ENCODE data around the gene MYRF.

The MYRF gene

GRCh38 chr11:61719978-61720377, 32.5 kb upstream of the MYRF start:
- DNase-seq = no peak

DNA sequence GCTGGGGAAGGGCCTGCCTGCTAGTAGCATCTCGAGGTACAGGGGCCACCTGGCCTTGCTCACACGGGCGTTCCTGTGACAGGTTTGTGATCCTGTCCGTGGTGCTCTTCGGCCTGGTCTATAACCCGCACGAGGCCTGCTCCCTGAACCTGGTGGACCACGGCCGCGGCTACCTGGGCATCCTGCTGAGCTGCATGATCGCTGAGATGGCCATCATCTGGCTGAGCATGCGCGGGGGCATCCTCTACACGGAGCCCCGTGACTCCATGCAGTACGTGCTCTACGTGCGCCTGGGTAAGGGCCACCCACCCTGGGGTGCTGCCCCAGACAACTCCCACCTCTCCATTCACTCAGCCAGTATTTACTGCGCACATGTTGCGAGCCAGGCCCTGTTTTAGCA, 31.8 kb upstream of the MYRF start:
- DNase-seq = no peak

- no peak for DNase-seq
These were observed 28.0 kb upstream of the MYRF start for GRCh38 chr11:61724437-61724836.

- no peak for DNase-seq
These were observed 26.6 kb upstream of the MYRF start for GRCh38 chr11:61725781-61726231.

DNA sequence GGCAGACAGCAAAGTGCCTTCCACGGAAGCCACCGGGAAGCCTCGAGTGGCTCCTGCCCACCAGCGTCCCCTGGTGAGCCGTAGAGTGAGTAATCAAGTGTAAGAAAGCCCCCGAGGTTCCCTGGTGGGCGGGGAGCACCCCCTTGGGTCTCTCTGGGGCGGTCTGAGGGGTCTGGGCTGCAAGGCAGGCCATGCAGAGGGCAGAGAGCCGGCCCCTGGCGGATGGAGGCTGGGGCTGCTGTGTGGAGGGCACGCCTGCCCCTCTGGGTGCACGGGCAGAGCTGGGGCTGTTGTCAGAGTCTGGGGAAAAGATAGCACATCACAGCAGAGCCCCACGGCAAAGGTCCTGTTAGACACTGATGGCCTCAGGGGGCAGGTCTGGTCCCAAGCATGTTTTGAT, 25.7 kb upstream of the MYRF start:
- no peak for DNase-seq

- no peak for DNase-seq
These were observed 25.0 kb upstream of the MYRF start for GRCh38 chr11:61727401-61727811.

DNA sequence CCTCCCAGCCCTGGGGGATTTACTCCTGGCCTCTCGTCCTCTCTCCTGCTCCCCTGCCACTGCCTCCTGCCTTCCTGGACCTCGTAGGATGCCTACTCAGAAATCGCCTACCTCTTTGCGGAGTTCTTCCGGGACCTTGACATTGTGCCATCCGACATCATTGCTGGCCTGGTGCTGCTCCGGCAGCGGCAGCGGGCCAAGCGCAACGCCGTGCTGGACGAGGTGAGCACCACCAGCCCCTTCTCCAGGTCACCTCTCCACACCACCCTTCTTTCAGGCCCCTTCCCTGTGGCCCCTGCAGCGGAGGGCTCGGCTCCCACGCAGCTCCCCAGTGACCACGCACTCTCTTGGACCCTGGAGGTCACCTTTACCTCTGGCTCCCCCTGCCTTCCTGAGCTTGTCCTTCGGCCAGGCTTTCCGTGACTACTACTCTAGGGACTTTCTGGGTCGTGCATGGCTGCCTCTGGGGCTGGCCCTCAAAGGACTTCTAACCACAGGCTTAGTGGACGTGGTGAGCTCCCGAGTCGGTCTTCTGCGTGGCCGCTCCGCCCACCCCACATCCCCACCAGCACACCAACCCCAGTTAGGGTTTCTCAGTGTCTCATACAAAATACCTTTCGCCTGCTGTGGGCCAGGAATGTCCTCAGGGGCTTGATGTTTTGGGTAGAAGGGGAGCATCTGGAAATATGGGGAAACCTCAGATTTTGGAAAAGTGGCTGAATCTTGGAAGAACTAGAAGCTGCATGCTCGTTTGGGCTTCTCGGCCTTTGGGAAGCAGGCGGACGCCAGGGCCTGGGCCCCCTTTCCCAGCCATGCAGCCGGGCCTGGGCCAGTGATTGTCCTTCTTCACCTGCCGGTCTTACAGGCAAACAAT, 24.1 kb upstream of the MYRF start:
- no peak for DNase-seq

DNA sequence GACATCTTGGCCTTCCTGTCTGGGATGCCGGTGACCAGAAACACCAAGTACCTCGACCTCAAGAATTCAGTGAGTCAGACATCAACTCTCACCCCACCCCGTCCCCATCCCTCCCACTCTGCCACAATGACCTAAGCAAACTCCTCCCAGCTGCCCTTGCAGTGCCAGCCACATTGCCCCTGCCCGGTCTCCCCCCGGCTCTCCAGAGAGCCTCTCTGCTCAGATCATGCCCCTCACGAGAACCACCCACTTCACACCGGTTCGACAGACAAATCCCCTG, 23.6 kb upstream of the MYRF start:
- no peak for DNase-seq

- peak; percentile 18 for DNase-seq
These were observed 22.0 kb upstream of the MYRF start for GRCh38 chr11:61730240-61730994.

DNA sequence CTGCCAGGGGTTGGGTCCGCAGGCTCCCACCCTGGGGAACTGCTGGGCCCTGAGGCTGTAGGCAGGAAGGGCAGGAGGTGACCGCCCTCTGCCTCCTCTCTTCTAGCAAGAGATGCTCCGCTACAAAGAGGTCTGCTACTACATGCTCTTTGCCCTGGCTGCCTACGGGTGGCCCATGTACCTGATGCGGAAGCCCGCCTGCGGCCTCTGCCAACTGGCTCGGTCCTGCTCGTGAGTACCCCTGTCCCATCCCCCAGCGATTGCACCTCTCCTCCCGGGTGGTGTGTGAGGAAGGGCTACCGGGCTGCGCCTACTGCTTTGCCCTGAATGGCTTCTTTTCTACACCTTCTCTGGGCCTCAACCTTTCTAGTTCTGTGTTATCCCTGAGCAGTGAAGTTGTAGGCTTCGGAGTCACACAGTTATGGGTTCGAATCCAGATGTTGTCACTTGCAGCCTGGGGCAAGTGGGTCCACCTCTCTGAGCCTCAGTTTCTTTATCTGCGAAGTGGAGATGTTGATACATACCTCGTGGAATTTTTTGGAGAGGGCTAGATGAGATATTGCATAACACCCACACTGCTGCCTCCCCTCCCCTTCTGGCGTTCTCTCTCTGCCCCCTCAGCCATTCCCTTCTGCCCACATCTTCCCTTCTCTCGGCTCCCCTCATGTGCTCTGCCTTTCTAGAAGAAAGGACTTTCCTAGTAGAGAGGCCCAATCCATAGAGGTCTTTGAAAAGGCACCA, 21.1 kb upstream of the MYRF start:
- DNase-seq = no peak

GRCh38 chr11:61731952-61732675, 20.3 kb upstream of the MYRF start:
- DNase-seq = no peak

GRCh38 chr11:61732705-61733104, 19.7 kb upstream of the MYRF start:
- no peak for DNase-seq

GRCh38 chr11:61733120-61733978, 19.1 kb upstream of the MYRF start:
- DNase-seq = peak; percentile 39

DNA sequence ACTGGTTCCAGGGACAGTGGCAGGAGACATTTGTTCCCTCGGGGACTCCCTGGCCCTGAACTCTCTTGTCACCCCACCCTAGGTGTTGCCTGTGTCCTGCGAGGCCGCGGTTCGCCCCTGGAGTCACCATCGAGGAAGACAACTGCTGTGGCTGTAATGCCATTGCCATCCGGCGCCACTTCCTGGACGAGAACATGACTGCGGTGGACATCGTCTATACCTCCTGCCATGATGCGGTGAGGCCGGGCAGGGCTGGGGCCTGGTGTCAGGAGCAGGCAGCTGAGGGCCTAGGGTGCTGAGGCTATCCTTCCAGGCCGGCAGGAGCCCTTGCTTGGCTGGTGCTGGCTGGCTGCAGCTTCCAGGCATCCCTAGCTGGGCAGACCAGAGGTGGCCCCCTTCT, 17.7 kb upstream of the MYRF start:
- DNase-seq = no peak

- DNase-seq = no peak
These were observed 17.0 kb upstream of the MYRF start for GRCh38 chr11:61735391-61735790.

- no peak for DNase-seq
These were observed 16.1 kb upstream of the MYRF start for GRCh38 chr11:61736310-61736709.

DNA sequence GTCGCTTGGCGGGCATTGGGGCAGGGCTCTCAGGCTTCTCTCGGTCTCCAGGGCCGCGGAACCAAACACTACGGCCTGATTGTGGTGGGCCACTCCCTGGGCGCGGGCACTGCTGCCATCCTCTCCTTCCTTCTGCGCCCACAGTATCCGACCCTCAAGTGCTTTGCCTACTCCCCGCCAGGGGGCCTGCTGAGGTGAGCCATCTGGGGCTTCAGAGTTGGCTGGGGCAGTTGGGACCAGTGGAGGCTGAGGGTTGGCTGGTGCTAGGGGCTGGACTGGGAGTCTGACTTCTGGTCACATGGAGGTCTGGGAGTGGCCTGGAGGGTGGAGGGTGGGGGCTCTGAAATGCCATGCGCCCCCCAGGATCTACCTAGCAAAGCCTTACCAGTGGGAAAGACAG, 15.3 kb upstream of the MYRF start:
- no peak for DNase-seq

DNA sequence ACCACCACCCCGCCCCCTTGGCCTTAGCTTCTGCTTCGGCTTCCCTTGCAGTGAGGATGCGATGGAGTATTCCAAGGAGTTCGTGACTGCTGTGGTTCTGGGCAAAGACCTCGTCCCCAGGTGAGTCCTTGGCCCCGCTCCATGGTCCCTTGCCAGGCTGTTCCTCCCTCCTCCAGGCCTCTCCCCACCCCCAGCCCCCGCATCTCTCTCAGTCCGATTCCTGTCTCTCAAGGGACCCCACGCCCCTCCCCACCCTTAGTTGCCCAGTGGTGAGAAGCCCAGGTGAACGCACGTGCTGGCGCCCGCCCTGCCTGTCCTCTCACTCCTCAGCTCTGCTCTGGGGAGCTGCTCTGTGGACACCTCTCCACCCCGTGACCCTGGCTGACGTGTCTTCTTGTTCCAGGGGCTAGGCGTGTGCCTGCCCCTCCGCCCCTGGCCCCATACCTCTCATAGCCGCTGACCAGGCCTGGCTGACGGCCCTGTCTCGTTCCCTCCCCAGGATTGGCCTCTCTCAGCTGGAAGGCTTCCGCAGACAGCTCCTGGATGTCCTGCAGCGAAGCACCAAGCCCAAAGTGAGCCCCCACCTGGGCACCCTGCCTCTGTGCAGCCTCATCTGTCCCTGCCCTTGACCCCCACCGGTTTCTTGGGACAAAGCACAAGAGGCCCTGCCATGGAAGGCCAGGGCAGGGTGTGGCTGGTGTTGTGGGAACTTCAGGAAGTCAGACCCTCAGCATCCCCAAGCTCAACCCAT, 14.6 kb upstream of the MYRF start:
- DNase-seq = no peak

GRCh38 chr11:61738776-61739175, 13.7 kb upstream of the MYRF start:
- no peak for DNase-seq

DNA sequence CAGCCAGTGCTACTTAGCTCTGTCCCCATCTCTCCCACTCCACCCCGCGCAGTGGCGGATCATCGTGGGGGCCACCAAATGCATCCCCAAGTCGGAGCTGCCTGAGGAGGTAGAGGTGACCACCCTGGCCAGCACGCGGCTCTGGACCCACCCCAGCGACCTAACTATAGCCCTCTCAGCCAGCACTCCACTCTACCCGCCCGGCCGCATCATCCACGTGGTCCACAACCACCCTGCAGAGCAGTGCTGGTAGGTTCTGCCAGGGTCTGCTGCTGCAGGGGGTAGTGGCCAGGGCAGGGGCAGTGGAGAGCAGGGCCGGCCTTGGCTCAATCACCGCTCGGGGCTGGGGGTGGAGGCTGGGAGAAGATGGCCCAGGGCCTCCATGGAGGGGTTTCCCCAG, 13.0 kb upstream of the MYRF start:
- no peak for DNase-seq

DNA sequence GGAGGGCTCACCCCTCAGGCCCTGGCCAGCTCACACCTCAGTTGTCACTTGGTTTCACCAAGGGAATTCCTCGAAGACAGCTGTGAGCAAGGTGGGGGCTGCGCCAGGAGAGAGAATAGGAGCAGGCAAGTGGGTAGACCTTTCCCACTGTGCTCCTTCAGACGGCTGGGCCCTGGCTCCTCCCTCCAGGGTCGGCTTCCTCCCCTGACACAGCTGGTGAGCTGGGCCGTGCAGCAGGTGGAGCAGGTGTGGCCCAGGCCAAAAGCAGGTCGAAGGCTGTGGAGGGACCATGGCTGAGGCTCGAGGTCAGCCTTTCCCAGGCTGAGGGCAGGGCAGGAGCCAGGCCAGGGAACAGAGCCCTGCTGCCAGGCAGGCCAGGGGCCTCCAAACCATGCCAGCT, 12.5 kb upstream of the MYRF start:
- no peak for DNase-seq

Measured in T1000 (cell line).